Activated T-cell treated with anti-CD3 and anti-CD28 coated beads, Interleukin-2, amount 50 U/mL, for 72 hours (primary cell): ENCODE data around the gene KRTAP22-1. TPM values are rescaled to one million over a fixed set of nuclear protein-coding genes. Genes with fewer than 3 reads are reported as not detected.

ENCODE experiments used
- ATAC-seq, 2 donors: fragments of 150-1000 bp; cut with Tn5 transposase; replicated peaks in 1 of 2; 2 replicates each; pipeline ENCODE4 v1.10.0; 2021; ENCODE audit warnings: moderate library complexity in 2 of 2, mild to moderate bottlenecking in 1 of 2
- DNase-seq, 2 donors: peaks; one replicate each; pipeline ENCODE4 v3.0.0; 2021 to 2022; ENCODE audit warnings: mixed read lengths in 1 of 2
- H3K27ac Mint-ChIP-seq: one replicate; pipeline ENCODE4 v1.8.0; 2022; ENCODE audit warnings: mild to moderate bottlenecking, moderate library complexity, mixed read lengths
- H3K27me3 Mint-ChIP-seq: one replicate; pipeline ENCODE4 v1.8.0; 2022; ENCODE audit warnings: low read depth, mixed read lengths
- H3K36me3 Mint-ChIP-seq, 2 donors: one replicate each; pipeline ENCODE4 v1.8.0; 2022; ENCODE audit warnings: mixed read lengths in 2 of 2, mild to moderate bottlenecking in 1 of 2; ENCODE audit not compliant: insufficient read depth in 2 of 2
- H3K4me1 Mint-ChIP-seq: one replicate; pipeline ENCODE4 v1.8.0; 2022; ENCODE audit warnings: low read depth, mixed read lengths
- H3K4me3 Mint-ChIP-seq, 2 donors: one replicate each; pipeline ENCODE4 v1.8.0; 2022; ENCODE audit warnings: mild to moderate bottlenecking in 2 of 2, mixed read lengths in 2 of 2, moderate library complexity in 2 of 2
- H3K9me3 Mint-ChIP-seq, 2 donors: one replicate each; pipeline ENCODE4 v1.8.0; 2022; ENCODE audit warnings: mixed read lengths in 2 of 2
- total RNA-seq, 2 donors: library from RNA; stranded (reverse); gene quantifications; one replicate each; pipeline ENCODE4 v1.2.3, GENCODE V29; 2022

Gene KRTAP22-1
- not detected for total RNA-seq

- Mint-ChIP-seq H3K27me3 (no peaks in the 10 kb centered on the region), H3K4me1 (no peaks in the 10 kb centered on the region), H3K27ac (no peak within 1 kb of the TSS), H3K9me3 (peaks cover 3 to 4% of the 10 kb centered on the region in 2 donors), H3K36me3 (no peaks in the 10 kb centered on the region), H3K4me3 (no peak within 1 kb of the TSS)
- no peak for ATAC-seq
- no peak for DNase-seq
Observed at GRCh38 chr21:30600787-30601186, at the start of gene KRTAP22-1. KRTAP22-1 (plus strand) TSS chr21:30601087.

GRCh38 chr21:30552782-30553181 is 48.1 kb upstream of the KRTAP22-1 start:
- no peaks in the 10 kb centered on the region for H3K36me3 Mint-ChIP-seq
- H3K4me1 Mint-ChIP-seq = no peaks in the 10 kb centered on the region
- peaks cover 4 to 8% of the 10 kb centered on the region in 2 donors for H3K9me3 Mint-ChIP-seq
- ATAC-seq (no peak), DNase-seq (no peak)
- no peak overlapping the region for H3K27ac Mint-ChIP-seq
- H3K27me3 Mint-ChIP-seq = peaks cover 5% of the 10 kb centered on the region
- no peak overlapping the region for H3K4me3 Mint-ChIP-seq

GRCh38 chr21:30555095-30555494 is 45.8 kb upstream of the KRTAP22-1 start:
- Mint-ChIP-seq H3K4me3 (no peak overlapping the region), H3K27me3 (no peaks in the 10 kb centered on the region), H3K9me3 (peaks cover 4 to 6% of the 10 kb centered on the region in 2 donors), H3K27ac (no peak overlapping the region), H3K36me3 (no peaks in the 10 kb centered on the region), H3K4me1 (no peaks in the 10 kb centered on the region)
- DNase-seq (no peak), ATAC-seq (no peak)

- Mint-ChIP-seq H3K4me3 (no peak within 1 kb of the TSS), H3K4me1 (no peaks in the 10 kb centered on the region), H3K27ac (no peak within 1 kb of the TSS), H3K9me3 (no peaks in the 10 kb centered on the region), H3K36me3 (no peaks in the 10 kb centered on the region), H3K27me3 (no peaks in the 10 kb centered on the region)
- ATAC-seq (no peak), DNase-seq (no peak)
Observed at GRCh38 chr21:30561264-30561895, 39.5 kb upstream of the KRTAP22-1 start, which contains the start of gene KRTAP19-7. KRTAP19-7 (minus strand) TSS chr21:30561314; CDS start chr21:30561289, 25 bp downstream.

- ATAC-seq = no peak
- DNase-seq = no peak
- Mint-ChIP-seq H3K4me3 (no peak overlapping the region), H3K36me3 (no peaks in the 10 kb centered on the region), H3K9me3 (no peaks in the 10 kb centered on the region), H3K27ac (no peak overlapping the region), H3K27me3 (no peaks in the 10 kb centered on the region), H3K4me1 (no peaks in the 10 kb centered on the region)
Observed at GRCh38 chr21:30561957-30562356, 38.9 kb upstream of the KRTAP22-1 start.

- H3K27ac Mint-ChIP-seq = no peak overlapping the region
- H3K36me3 Mint-ChIP-seq = no peaks in the 10 kb centered on the region
- H3K4me1 Mint-ChIP-seq = no peaks in the 10 kb centered on the region
- ATAC-seq (no peak), DNase-seq (no peak)
- no peaks in the 10 kb centered on the region for H3K9me3 Mint-ChIP-seq
- no peak overlapping the region for H3K4me3 Mint-ChIP-seq
- no peaks in the 10 kb centered on the region for H3K27me3 Mint-ChIP-seq
Observed at GRCh38 chr21:30563072-30563471, 37.8 kb upstream of the KRTAP22-1 start.

- Mint-ChIP-seq H3K4me1 (no peaks in the 10 kb centered on the region), H3K27me3 (no peaks in the 10 kb centered on the region), H3K4me3 (no peak overlapping the region), H3K27ac (no peak overlapping the region), H3K9me3 (no peaks in the 10 kb centered on the region), H3K36me3 (no peaks in the 10 kb centered on the region)
- DNase-seq (no peak), ATAC-seq (no peak)
Observed at GRCh38 chr21:30563630-30564029, 37.3 kb upstream of the KRTAP22-1 start.

GRCh38 chr21:30567617-30568016 is 33.3 kb upstream of the KRTAP22-1 start:
- Mint-ChIP-seq H3K4me1 (no peaks in the 10 kb centered on the region), H3K36me3 (no peaks in the 10 kb centered on the region), H3K9me3 (peaks cover 0 to 2% of the 10 kb centered on the region in 2 donors), H3K27me3 (no peaks in the 10 kb centered on the region), H3K27ac (no peak overlapping the region), H3K4me3 (no peak overlapping the region)
- no peak for ATAC-seq
- no peak for DNase-seq

GRCh38 chr21:30577766-30578165 is 23.1 kb upstream of the KRTAP22-1 start:
- no peak overlapping the region for H3K4me3 Mint-ChIP-seq
- no peak overlapping the region for H3K27ac Mint-ChIP-seq
- H3K4me1 Mint-ChIP-seq = no peaks in the 10 kb centered on the region
- H3K36me3 Mint-ChIP-seq = no peaks in the 10 kb centered on the region
- no peak for ATAC-seq
- peaks cover 0 to 3% of the 10 kb centered on the region in 2 donors for H3K9me3 Mint-ChIP-seq
- no peak for DNase-seq
- no peaks in the 10 kb centered on the region for H3K27me3 Mint-ChIP-seq

- Mint-ChIP-seq H3K4me1 (no peaks in the 10 kb centered on the region), H3K36me3 (no peaks in the 10 kb centered on the region), H3K4me3 (no peak overlapping the region), H3K27ac (no peak overlapping the region), H3K9me3 (peaks cover 0 to 3% of the 10 kb centered on the region in 2 donors), H3K27me3 (no peaks in the 10 kb centered on the region)
- DNase-seq = no peak
- ATAC-seq = no peak
Observed at GRCh38 chr21:30579346-30579745, 21.5 kb upstream of the KRTAP22-1 start.

- no peaks in the 10 kb centered on the region for H3K36me3 Mint-ChIP-seq
- H3K9me3 Mint-ChIP-seq = peaks cover 0 to 3% of the 10 kb centered on the region in 2 donors
- DNase-seq (no peak), ATAC-seq (no peak)
- H3K27me3 Mint-ChIP-seq = no peaks in the 10 kb centered on the region
- no peak overlapping the region for H3K27ac Mint-ChIP-seq
- no peak overlapping the region for H3K4me3 Mint-ChIP-seq
- H3K4me1 Mint-ChIP-seq = no peaks in the 10 kb centered on the region
Observed at GRCh38 chr21:30580132-30580531, 20.8 kb upstream of the KRTAP22-1 start.

- Mint-ChIP-seq H3K4me1 (no peaks in the 10 kb centered on the region), H3K36me3 (no peaks in the 10 kb centered on the region), H3K4me3 (no peak overlapping the region), H3K9me3 (no peaks in the 10 kb centered on the region), H3K27ac (no peak overlapping the region), H3K27me3 (no peaks in the 10 kb centered on the region)
- no peak for DNase-seq
- ATAC-seq = no peak
Observed at GRCh38 chr21:30582870-30583269, 18.0 kb upstream of the KRTAP22-1 start.

GRCh38 chr21:30590297-30590696 is 10.6 kb upstream of the KRTAP22-1 start, which contains the start of gene KRTAP22-2:
KRTAP22-2 (minus strand) TSS chr21:30590397.
- Mint-ChIP-seq H3K9me3 (no peaks in the 10 kb centered on the region), H3K4me1 (no peaks in the 10 kb centered on the region), H3K27me3 (no peaks in the 10 kb centered on the region), H3K27ac (no peak within 1 kb of the TSS), H3K36me3 (no peaks in the 10 kb centered on the region), H3K4me3 (no peak within 1 kb of the TSS)
- no peak for ATAC-seq
- no peak for DNase-seq

- ATAC-seq = no peak
- no peak within 1 kb of the TSS for H3K27ac Mint-ChIP-seq
Observed at GRCh38 chr21:30592140-30592539, 8.7 kb upstream of the KRTAP22-1 start, which contains the start of gene KRTAP6-3. KRTAP6-3 (plus strand) TSS chr21:30592440; CDS start chr21:30592446, 6 bp downstream.

More at GRCh38 chr21:30592140-30592539, 8.7 kb upstream of the KRTAP22-1 start, which contains the start of gene KRTAP6-3:
- no peaks in the 10 kb centered on the region for H3K27me3 Mint-ChIP-seq
- no peak for DNase-seq
- H3K4me1 Mint-ChIP-seq = no peaks in the 10 kb centered on the region
- H3K4me3 Mint-ChIP-seq = no peak within 1 kb of the TSS
- no peaks in the 10 kb centered on the region for H3K36me3 Mint-ChIP-seq
- peaks cover 0 to 2% of the 10 kb centered on the region in 2 donors for H3K9me3 Mint-ChIP-seq
